Osteocyte (in vitro differentiated cells): ENCODE measurements around the gene MYO9A. TPM values are rescaled to one million over a fixed set of nuclear protein-coding genes. Genes with fewer than 3 reads are reported as not detected.

ENCODE experiments used
- DNase-seq: peaks from one replicate; pipeline ENCODE4 v3.0.0; 2021; ENCODE audit warnings: mixed read lengths; ENCODE audit not compliant: unreplicated experiment; ENCODE audit errors: extremely low spot score
- H3K27ac Mint-ChIP-seq: one replicate; pipeline ENCODE4 v1.8.0; 2021; ENCODE audit warnings: mild to moderate bottlenecking, mixed read lengths; ENCODE audit not compliant: unreplicated experiment
- H3K27me3 Mint-ChIP-seq: one replicate; pipeline ENCODE4 v1.8.0; 2021; ENCODE audit warnings: mixed read lengths; ENCODE audit not compliant: unreplicated experiment
- H3K36me3 Mint-ChIP-seq: one replicate; pipeline ENCODE4 v1.8.0; 2021; ENCODE audit warnings: mixed read lengths; ENCODE audit not compliant: unreplicated experiment
- H3K4me1 Mint-ChIP-seq: one replicate; pipeline ENCODE4 v1.8.0; 2021; ENCODE audit warnings: mixed read lengths; ENCODE audit not compliant: unreplicated experiment
- H3K4me3 Mint-ChIP-seq: one replicate; pipeline ENCODE4 v1.8.0; 2021; ENCODE audit warnings: mild to moderate bottlenecking, moderate library complexity, mixed read lengths; ENCODE audit not compliant: unreplicated experiment
- H3K9me3 Mint-ChIP-seq: one replicate; pipeline ENCODE4 v1.8.0; 2021; ENCODE audit warnings: mixed read lengths; ENCODE audit not compliant: unreplicated experiment
- total RNA-seq: library from RNA; stranded (reverse); gene quantifications from 2 replicates; pipeline ENCODE4 v1.2.1, GENCODE V29; 2021
- TF ChIP-seq, protein P1 (sequence below): fragments of 200-600 bp; sonication (generic); IDR thresholded peaks from 2 replicates; pipeline ENCODE4 v1.5.0; 2021; ENCODE audit warnings: antibody characterized with exemption, mild to moderate bottlenecking, moderate library complexity

The MYO9A gene
- total RNA-seq, 1 donor from 2014 or later = 39.6 TPM

DNA sequence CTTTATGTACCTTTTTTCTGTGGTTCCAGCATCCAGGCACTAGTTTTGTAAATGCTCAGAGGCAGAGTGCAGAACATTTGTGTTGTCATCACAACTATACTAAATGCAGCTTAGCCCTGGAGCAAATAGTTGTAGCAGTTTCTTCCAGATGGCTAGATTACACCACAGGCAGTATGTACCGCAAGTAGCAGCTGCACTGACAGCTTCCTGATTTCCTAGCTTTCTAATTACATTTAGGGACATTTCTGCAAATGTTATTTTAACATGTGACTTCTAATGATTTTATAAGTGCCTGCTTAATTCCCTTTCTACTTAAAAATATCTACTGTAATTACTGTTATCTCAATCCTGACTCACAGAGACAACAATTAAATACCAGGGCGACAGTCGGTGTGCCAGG, 201.1 kb downstream of the MYO9A start:
- DNase-seq = no peak
- Mint-ChIP-seq H3K9me3 (peaks cover 9% of the 10 kb centered on the region), H3K4me3 (no peak overlapping the region), H3K27ac (no peak overlapping the region), H3K27me3 (no peaks in the 10 kb centered on the region), H3K4me1 (peaks cover 2% of the 10 kb centered on the region), H3K36me3 (peaks cover 30% of the 10 kb centered on the region)
- TF ChIP-seq, protein P1, sequence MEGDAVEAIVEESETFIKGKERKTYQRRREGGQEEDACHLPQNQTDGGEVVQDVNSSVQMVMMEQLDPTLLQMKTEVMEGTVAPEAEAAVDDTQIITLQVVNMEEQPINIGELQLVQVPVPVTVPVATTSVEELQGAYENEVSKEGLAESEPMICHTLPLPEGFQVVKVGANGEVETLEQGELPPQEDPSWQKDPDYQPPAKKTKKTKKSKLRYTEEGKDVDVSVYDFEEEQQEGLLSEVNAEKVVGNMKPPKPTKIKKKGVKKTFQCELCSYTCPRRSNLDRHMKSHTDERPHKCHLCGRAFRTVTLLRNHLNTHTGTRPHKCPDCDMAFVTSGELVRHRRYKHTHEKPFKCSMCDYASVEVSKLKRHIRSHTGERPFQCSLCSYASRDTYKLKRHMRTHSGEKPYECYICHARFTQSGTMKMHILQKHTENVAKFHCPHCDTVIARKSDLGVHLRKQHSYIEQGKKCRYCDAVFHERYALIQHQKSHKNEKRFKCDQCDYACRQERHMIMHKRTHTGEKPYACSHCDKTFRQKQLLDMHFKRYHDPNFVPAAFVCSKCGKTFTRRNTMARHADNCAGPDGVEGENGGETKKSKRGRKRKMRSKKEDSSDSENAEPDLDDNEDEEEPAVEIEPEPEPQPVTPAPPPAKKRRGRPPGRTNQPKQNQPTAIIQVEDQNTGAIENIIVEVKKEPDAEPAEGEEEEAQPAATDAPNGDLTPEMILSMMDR = no peak

DNA sequence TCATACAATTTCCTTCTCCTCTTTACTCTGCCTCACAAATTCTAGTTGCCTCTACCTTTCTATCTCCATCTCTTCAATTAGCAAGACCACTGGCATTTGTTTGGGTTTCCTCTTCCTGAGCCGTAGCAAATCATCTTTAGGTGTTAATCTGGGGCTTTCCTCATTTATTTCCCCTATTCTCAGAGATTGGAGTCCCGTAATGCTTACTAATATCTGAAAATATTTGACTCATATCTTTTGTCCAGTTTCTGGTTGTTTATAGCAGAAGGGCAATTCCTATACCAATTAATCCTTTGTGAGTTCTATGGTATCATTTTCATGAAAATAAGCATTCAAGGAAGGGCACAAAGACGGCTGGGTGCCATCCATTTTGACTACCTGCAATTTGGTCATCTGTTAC, 203.9 kb downstream of the MYO9A start:
- Mint-ChIP-seq H3K4me3 (no peak overlapping the region), H3K36me3 (peaks cover 33% of the 10 kb centered on the region), H3K9me3 (peaks cover 9% of the 10 kb centered on the region), H3K27me3 (no peaks in the 10 kb centered on the region), H3K4me1 (peaks cover 2% of the 10 kb centered on the region), H3K27ac (no peak overlapping the region)
- DNase-seq = no peak
- TF ChIP-seq, protein P1 = no peak

DNA sequence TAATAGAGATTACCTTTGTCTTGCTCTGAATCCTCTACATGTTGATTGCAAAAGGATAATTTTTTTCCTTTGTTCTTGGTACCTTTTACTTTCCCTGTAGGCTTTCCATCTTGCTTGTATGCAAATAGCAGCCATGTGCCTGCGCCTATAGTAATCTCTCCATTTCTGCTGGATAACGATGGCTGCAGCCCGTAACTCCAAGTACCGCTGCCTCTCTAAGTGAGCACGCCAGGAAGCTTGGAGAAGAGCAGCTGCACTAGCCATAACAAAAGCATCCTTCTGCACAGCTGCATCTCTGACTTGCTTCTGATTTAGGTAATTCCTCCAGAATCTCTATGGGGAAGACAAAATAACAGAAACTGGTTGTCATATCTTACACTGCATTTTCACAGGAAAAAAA, 218.3 kb downstream of the MYO9A start:
- Mint-ChIP-seq H3K36me3 (peaks cover 48% of the 10 kb centered on the region), H3K27me3 (no peaks in the 10 kb centered on the region), H3K4me3 (no peak overlapping the region), H3K4me1 (no peaks in the 10 kb centered on the region), H3K27ac (no peak overlapping the region), H3K9me3 (no peaks in the 10 kb centered on the region)
- DNase-seq = no peak
- TF ChIP-seq, protein P1 = no peak

DNA sequence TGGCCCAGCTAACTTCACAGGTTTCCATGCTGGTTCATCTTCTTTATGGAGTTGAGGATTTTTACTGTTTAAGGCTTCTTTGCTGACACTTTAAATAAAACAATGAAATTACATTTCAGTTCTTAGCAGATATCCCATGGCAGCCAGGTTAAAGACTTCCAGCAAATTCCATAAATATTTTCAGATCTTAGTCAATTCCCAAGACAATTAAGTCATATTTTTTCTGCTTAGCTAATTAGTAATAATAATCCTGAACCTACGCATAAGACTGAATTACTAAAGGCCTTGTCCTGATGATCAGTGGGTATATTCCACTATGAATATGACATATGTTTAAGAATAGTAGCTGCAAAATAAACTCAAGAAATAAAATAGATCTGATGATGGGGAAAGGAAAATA, 224.3 kb downstream of the MYO9A start:
- H3K4me3 Mint-ChIP-seq = no peak overlapping the region
- no peaks in the 10 kb centered on the region for H3K27me3 Mint-ChIP-seq
- no peak for DNase-seq
- H3K36me3 Mint-ChIP-seq = peaks cover 55% of the 10 kb centered on the region
- H3K9me3 Mint-ChIP-seq = no peaks in the 10 kb centered on the region
- TF ChIP-seq, protein P1 = no peak
- no peak overlapping the region for H3K27ac Mint-ChIP-seq
- H3K4me1 Mint-ChIP-seq = peaks cover 3% of the 10 kb centered on the region

DNA sequence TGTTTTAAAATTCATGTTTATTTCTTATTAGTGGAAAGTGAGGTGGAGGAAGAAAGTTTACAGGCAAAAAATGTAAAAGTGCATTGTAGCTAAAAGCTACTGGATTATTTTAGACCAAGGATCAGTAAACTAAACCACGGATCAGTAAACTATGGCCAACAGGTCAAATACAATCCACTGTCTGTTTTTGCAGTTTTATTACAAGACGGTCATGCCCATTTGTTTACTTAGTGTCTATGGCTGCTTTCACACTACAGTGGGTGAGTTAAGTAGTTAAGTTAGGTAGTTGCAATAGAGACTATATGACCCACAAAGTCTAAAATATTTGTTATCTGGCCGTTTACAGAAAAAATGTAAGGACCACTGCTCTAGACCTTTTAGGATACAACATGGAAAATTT, 225.6 kb downstream of the MYO9A start:
- Mint-ChIP-seq H3K27me3 (no peaks in the 10 kb centered on the region), H3K4me1 (peaks cover 3% of the 10 kb centered on the region), H3K4me3 (no peak overlapping the region), H3K36me3 (peaks cover 49% of the 10 kb centered on the region), H3K9me3 (no peaks in the 10 kb centered on the region), H3K27ac (no peak overlapping the region)
- TF ChIP-seq, protein P1 = no peak
- DNase-seq = no peak
